Liver (tissue), 9 donors: Measurements from ENCODE around the gene OR52K2. TPM values are rescaled to one million over a fixed set of nuclear protein-coding genes. Genes with fewer than 3 reads are reported as not detected.

ENCODE experiments used
- DNase-seq: peaks from one replicate; pipeline ENCODE4 v3.0.0-alpha.2; 2017; ENCODE audit warnings: low spot score
- H3K27ac ChIP-seq, 2 donors: one replicate each; pipeline ENCODE4 v1.7.0; 2013; ENCODE audit warnings: inconsistent platforms in 2 of 2, low read length in 2 of 2, control low read depth in 1 of 2, low read depth in 1 of 2, mild to moderate bottlenecking in 1 of 2
- H3K27me3 ChIP-seq, 4 donors: one replicate each; pipeline versions ENCODE4 v1.6.1 to v1.7.0; 2013; ENCODE audit warnings: low read length in 3 of 4, inconsistent platforms in 1 of 4, mild to moderate bottlenecking in 1 of 4, moderate library complexity in 1 of 4; ENCODE audit not compliant: control insufficient read depth in 4 of 4, insufficient read depth in 4 of 4
- H3K36me3 ChIP-seq, 4 donors: one replicate each; pipeline versions ENCODE4 v1.6.1 to v1.7.0; 2013; ENCODE audit warnings: low read length in 3 of 4, mild to moderate bottlenecking in 3 of 4, low read depth in 1 of 4, moderate library complexity in 1 of 4; ENCODE audit not compliant: control insufficient read depth in 4 of 4, insufficient read depth in 3 of 4
- H3K4me1 ChIP-seq, 4 donors: one replicate each; pipeline versions ENCODE4 v1.6.1 to v1.7.0; 2013; ENCODE audit warnings: low read length in 3 of 4, mild to moderate bottlenecking in 3 of 4, moderate library complexity in 1 of 4; ENCODE audit not compliant: control insufficient read depth in 4 of 4, insufficient read depth in 4 of 4
- H3K4me3 ChIP-seq, 3 donors: one replicate each; pipeline versions ENCODE4 v1.6.1 to v1.7.0; 2013; ENCODE audit warnings: low read length in 3 of 3, control low read depth in 1 of 3, low read depth in 1 of 3, mild to moderate bottlenecking in 1 of 3
- H3K9ac ChIP-seq, 2 donors: one replicate each; pipeline ENCODE4 v1.7.0; 2013; ENCODE audit warnings: low read length in 2 of 2, mild to moderate bottlenecking in 2 of 2, moderate library complexity in 2 of 2, control low read depth in 1 of 2, low read depth in 1 of 2
- H3K9me3 ChIP-seq, 4 donors: one replicate each; pipeline versions ENCODE4 v1.6.1 to v1.7.0; 2013; ENCODE audit warnings: low read length in 3 of 4; ENCODE audit not compliant: control insufficient read depth in 4 of 4
- CTCF ChIP-seq: fragments of 150-350 bp; IDR thresholded peaks from 2 replicates; pipeline ENCODE4 v1.5.1; 2017; ENCODE audit warnings: improper control_type of control experiment, low read depth, low read length; ENCODE audit not compliant: missing input control
- FOXA2 ChIP-seq: IDR thresholded peaks from 2 replicates; pipeline ENCODE4 v1.6.1; 2016; ENCODE audit warnings: antibody characterized with exemption
- GABPA ChIP-seq, 2 donors: IDR thresholded peaks in 1 of 2; conservative IDR thresholded peaks in 1 of 2; 2 replicates each; pipeline ENCODE4 v1.6.1; 2016; ENCODE audit warnings: antibody characterized with exemption in 2 of 2, mild to moderate bottlenecking in 1 of 2, moderate library complexity in 1 of 2
- HNF4G ChIP-seq: IDR thresholded peaks from 2 replicates; pipeline ENCODE4 v1.6.1; 2016; ENCODE audit warnings: antibody characterized with exemption
- REST ChIP-seq: IDR thresholded peaks from 2 replicates; pipeline ENCODE4 v1.6.1; 2016; ENCODE audit warnings: antibody characterized with exemption, mild to moderate bottlenecking
- TAF1 ChIP-seq: conservative IDR thresholded peaks from 2 replicates; pipeline ENCODE4 v1.6.1; 2016; ENCODE audit warnings: antibody characterized with exemption, mild to moderate bottlenecking
- ZBTB33 ChIP-seq: IDR thresholded peaks from 2 replicates; pipeline ENCODE4 v1.6.1; 2016; ENCODE audit warnings: antibody characterized with exemption
- WGBS: extraction: QIAGEN DNeasy Blood & Tissue Kit; methylation state at CpG from one replicate; pipeline ENCODE4 v1.1.7; 2013; 5-methylcytosine and 5-hydroxymethylcytosine counted together
- polyA plus RNA-seq, 2 donors: library from polyadenylated mRNA; stranded (reverse) in 1 of 2; unstranded in 1 of 2; fragments of 200-250 nt in 1 of 2; fragments of >200 nt in 1 of 2; fragmentation: Nextera tagmentation in 1 of 2; extraction: Ambion mirVana in 1 of 2; gene quantifications; one replicate each; pipeline versions ENCODE4 v1.2.1 to v1.2.3, GENCODE V29; 2013 to 2015
- total RNA-seq, 2 donors: library from RNA; depleted of rRNA; stranded (reverse); fragments of >200 nt; gene quantifications; one replicate each; pipeline ENCODE4 v1.2.3, GENCODE V29; 2014
- donor health status: healthy.
- donor health status: healthy.
- donor health status: healthy.
- donor health status: healthy.
- donor health status: healthy.

Gene OR52K2
- total and polyA plus RNA-seq, 4 donors, result 0.15 TPM; not detected in 3

DNA sequence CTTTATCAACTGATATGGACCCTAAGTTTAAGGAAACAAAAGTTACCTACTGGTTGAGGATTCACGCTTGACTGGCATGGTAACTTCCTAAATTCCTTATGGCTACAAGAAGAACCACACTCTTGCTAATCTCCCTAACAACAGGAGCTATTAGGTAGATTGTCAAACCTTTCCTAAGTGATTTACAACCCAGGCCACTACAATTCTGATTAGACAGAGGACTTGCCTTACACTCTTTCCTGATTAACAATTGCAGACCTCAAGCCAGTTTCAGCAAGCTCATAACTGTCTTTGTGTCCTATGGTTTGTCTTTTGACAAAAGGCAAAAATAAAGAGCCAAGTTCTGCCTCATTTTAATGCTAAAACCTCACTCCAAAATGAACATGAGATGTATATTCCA is 16.3 kb downstream of the OR52K2 start:
- peaks cover 0 to under 1% (median 0%) of the 10 kb centered on the region in 4 donors for H3K4me1 ChIP-seq

More for the DNA sequence above, 16.3 kb downstream of the OR52K2 start:
- WGBS, result 84% methylated on average over 1 of the region's 1 CpG
- no peak for DNase-seq
- no peak overlapping the region for H3K27ac ChIP-seq
- H3K4me3 ChIP-seq, result no peak overlapping the region
- no peaks in the 10 kb centered on the region for H3K27me3 ChIP-seq
- no peak overlapping the region for H3K9ac ChIP-seq
- no peaks in the 10 kb centered on the region for H3K36me3 ChIP-seq
- H3K9me3 ChIP-seq, result peaks cover 0 to 9% (median 5%) of the 10 kb centered on the region in 4 donors
- no peak for TF ChIP-seq GABPA (IDR thresholded peaks at IDR 0.05 in 1 of 2, conservative IDR thresholded peaks at IDR 0.05 in 1 of 2)
- TF ChIP-seq ZBTB33, result no peak
- TF ChIP-seq REST, result no peak
- TF ChIP-seq TAF1, result no peak
- TF ChIP-seq FOXA2, result no peak
- TF ChIP-seq HNF4G, result no peak
- no peak for TF ChIP-seq CTCF
